Epithelial cell of proximal tubule (primary cell): ENCODE results near the gene RAB40B. TPM values are rescaled to one million over a fixed set of nuclear protein-coding genes. Genes with fewer than 3 reads are reported as not detected.

Experiments
- DNase-seq: peaks from one replicate; pipeline ENCODE4 v3.0.0-alpha.2; 2011; ENCODE audit warnings: low read depth
- H3K4me3 ChIP-seq: 2 replicates; pipeline ENCODE4 v1.5.1; 2011; ENCODE audit warnings: low read depth, mild to moderate bottlenecking, low read length
- total RNA-seq: library from RNA; depleted of rRNA; stranded (reverse); fragments of >200 nt; gene quantifications from 2 replicates; pipeline ENCODE4 v1.2.3, GENCODE V29; 2015
- TF ChIP-seq, protein P1 (sequence below): conservative IDR thresholded peaks from 2 replicates; pipeline ENCODE4 v1.5.1; 2012; ENCODE audit warnings: low read depth, mild to moderate bottlenecking, low read length

Gene RAB40B
- total RNA-seq, 1 donor from 2014 or later, result 7.8 TPM

DNA sequence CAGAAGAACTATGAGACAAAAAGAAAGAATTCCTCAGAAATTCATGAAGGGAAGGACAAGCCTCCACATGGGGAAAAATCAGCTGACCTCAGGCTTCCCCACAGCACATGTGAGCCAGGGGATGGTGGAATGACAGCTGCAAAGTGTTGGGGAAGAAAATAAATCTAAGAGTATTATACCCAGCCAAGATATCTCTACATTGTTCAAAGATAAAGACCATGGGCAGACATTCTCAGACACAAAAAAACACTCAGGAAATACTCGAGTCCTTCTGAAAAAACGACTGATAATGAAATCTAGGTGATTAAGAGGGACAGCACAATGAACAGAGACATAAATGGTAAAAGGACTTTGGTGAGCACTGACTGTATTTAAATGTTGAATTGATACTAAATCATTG lies 3.9 kb downstream of the RAB40B start:
- TF ChIP-seq, protein P1, sequence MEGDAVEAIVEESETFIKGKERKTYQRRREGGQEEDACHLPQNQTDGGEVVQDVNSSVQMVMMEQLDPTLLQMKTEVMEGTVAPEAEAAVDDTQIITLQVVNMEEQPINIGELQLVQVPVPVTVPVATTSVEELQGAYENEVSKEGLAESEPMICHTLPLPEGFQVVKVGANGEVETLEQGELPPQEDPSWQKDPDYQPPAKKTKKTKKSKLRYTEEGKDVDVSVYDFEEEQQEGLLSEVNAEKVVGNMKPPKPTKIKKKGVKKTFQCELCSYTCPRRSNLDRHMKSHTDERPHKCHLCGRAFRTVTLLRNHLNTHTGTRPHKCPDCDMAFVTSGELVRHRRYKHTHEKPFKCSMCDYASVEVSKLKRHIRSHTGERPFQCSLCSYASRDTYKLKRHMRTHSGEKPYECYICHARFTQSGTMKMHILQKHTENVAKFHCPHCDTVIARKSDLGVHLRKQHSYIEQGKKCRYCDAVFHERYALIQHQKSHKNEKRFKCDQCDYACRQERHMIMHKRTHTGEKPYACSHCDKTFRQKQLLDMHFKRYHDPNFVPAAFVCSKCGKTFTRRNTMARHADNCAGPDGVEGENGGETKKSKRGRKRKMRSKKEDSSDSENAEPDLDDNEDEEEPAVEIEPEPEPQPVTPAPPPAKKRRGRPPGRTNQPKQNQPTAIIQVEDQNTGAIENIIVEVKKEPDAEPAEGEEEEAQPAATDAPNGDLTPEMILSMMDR, result no peak
- H3K4me3 ChIP-seq, result no peak overlapping the region

DNA sequence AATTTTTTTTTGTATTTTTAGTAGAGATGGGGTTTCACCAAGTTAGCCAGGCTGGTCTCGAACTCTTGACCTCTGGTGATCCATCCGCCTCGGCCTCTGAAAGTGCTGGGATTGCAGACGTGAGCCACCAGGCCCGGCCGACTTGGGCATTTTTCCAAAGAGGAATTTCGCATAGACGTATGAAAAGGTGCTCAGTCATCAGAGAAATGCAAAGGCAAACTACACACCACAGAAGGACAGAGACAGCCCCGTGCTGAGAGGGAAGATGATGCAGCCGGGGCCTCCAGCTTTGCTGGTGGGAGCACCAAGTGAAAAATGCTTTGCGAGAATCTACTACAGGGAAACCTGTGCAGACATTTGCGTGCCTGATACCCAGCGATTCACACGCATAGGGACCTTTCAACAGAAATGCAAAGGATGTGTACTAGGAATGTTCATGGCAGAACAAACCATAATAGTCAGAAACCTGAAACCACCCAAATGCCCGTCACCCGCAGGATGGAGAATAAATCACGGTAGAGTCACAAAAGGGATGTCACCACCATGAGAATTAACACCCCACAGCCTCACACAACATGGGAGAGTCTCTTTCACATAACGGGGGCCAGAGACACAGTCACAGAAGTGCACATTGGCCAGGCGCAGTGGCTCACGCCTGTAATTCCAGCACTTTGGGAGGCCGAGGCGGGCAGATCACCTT lies 5.2 kb downstream of the RAB40B start:
- DNase-seq, result no peak
- H3K4me3 ChIP-seq, result no peak overlapping the region
- TF ChIP-seq, protein P1, result no peak

More for the DNA sequence above, 3.9 kb downstream of the RAB40B start:
- DNase-seq, result no peak

- TF ChIP-seq, protein P1, result no peak
- DNase-seq, result no peak
- H3K4me3 ChIP-seq, result no peak overlapping the region
These were observed 6.2 kb downstream of the RAB40B start for GRCh38 chr17:82692268-82692667.

DNA sequence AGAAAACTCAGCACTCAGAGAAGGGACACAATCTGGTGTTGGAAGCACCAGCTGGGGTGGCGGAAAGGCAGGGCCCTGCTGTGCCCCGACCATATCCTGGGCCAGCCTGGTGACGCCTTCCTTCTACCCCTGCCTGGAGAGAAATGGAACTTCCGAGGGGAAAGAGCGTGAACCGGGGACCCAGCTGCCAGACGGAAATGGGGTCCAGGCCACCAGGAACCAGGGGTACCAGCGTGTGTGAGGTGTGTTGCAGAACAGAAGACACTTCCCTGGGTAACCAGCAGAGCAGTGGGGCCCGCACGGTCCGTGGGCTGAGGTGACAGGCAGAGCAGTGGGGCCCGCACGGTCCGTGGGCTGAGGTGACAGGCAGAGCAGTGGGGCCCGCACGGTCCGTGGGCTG lies 6.8 kb downstream of the RAB40B start:
- no peak overlapping the region for H3K4me3 ChIP-seq
- TF ChIP-seq, protein P1, result no peak
- no peak for DNase-seq

GRCh38 chr17:82690786-82691489 lies 7.6 kb downstream of the RAB40B start:
- TF ChIP-seq, protein P1, result no peak
- H3K4me3 ChIP-seq, result no peak overlapping the region
- no peak for DNase-seq

GRCh38 chr17:82689077-82689476 lies 9.4 kb downstream of the RAB40B start:
- H3K4me3 ChIP-seq, result no peak overlapping the region
- DNase-seq, result no peak
- TF ChIP-seq, protein P1, result no peak
